H9 (cell line): Measurements from ENCODE around the gene ZSCAN30. TPM values are rescaled to one million over a fixed set of nuclear protein-coding genes. Genes with fewer than 3 reads are reported as not detected.

Experiments used
- DNase-seq: peaks from one replicate; pipeline ENCODE4 v3.0.0-alpha.2; 2017
- H2AFZ ChIP-seq: one replicate; pipeline ENCODE4 v1.6.1; 2013; ENCODE audit warnings: mild to moderate bottlenecking, low read length, control low read depth, moderate library complexity
- H2AK5ac ChIP-seq: 2 replicates; pipeline ENCODE4 v1.6.1; 2013; ENCODE audit warnings: low read length, control low read depth, mixed read lengths; ENCODE audit not compliant: insufficient read length
- H2BK120ac ChIP-seq: one replicate; pipeline ENCODE4 v1.6.1; 2013; ENCODE audit warnings: low read depth, mild to moderate bottlenecking, low read length, control low read depth, inconsistent platforms; ENCODE audit not compliant: poor library complexity, severe bottlenecking
- H2BK12ac ChIP-seq: 2 replicates; pipeline ENCODE4 v1.6.1; 2013; ENCODE audit warnings: low read length, control low read depth, mixed read lengths, low read depth; ENCODE audit not compliant: insufficient read length
- H2BK15ac ChIP-seq: 2 replicates; pipeline ENCODE4 v1.6.1; 2013; ENCODE audit warnings: low read depth, low read length, control low read depth
- H2BK20ac ChIP-seq: one replicate; pipeline ENCODE4 v1.6.1; 2013; ENCODE audit warnings: low read depth, mild to moderate bottlenecking, low read length, control low read depth, inconsistent platforms; ENCODE audit not compliant: poor library complexity, severe bottlenecking
- H2BK5ac ChIP-seq: 2 replicates; pipeline ENCODE4 v1.6.1; 2013; ENCODE audit warnings: low read length, control low read depth, mixed read lengths; ENCODE audit not compliant: insufficient read length
- H3K14ac ChIP-seq: 2 replicates; pipeline ENCODE4 v1.6.1; 2013; ENCODE audit warnings: low read length, control low read depth; ENCODE audit not compliant: insufficient read depth
- H3K18ac ChIP-seq: 2 replicates; pipeline ENCODE4 v1.6.1; 2013; ENCODE audit warnings: low read depth, mild to moderate bottlenecking, mixed read lengths, low read length, control low read depth; ENCODE audit not compliant: insufficient read length
- H3K23ac ChIP-seq: 2 replicates; pipeline ENCODE4 v1.6.1; 2013; ENCODE audit warnings: low read length, control low read depth, mixed read lengths, low read depth; ENCODE audit not compliant: insufficient read length
- H3K23me2 ChIP-seq: 2 replicates; pipeline ENCODE4 v1.6.1; 2013; ENCODE audit warnings: low read depth, mild to moderate bottlenecking, mixed read lengths, low read length, control low read depth; ENCODE audit not compliant: insufficient read length, poor library complexity, severe bottlenecking
- H3K27ac ChIP-seq: 2 replicates; pipeline ENCODE4 v1.5.1; 2013; ENCODE audit warnings: low read length, control low read depth, mixed read lengths, low read depth; ENCODE audit not compliant: insufficient read length
- H3K27me3 ChIP-seq: 2 replicates; pipeline ENCODE4 v1.6.1; 2013; ENCODE audit warnings: low read length, control low read depth, inconsistent platforms; ENCODE audit not compliant: insufficient read depth
- H3K4ac ChIP-seq: 2 replicates; pipeline ENCODE4 v1.6.1; 2013; ENCODE audit warnings: low read depth, mild to moderate bottlenecking, control low read depth, inconsistent platforms, low read length, moderate library complexity
- H3K4me1 ChIP-seq: 2 replicates; pipeline ENCODE4 v1.6.1; 2013; ENCODE audit warnings: low read length, control low read depth, inconsistent platforms; ENCODE audit not compliant: insufficient read depth
- H3K4me2 ChIP-seq: 2 replicates; pipeline ENCODE4 v1.6.1; 2013; ENCODE audit warnings: low read length, control low read depth, mixed read lengths; ENCODE audit not compliant: insufficient read length, insufficient read depth
- H3K56ac ChIP-seq: 2 replicates; pipeline ENCODE4 v1.6.1; 2013; ENCODE audit warnings: low read depth, mild to moderate bottlenecking, mixed read lengths, low read length, control low read depth; ENCODE audit not compliant: insufficient read length
- H3K79me1 ChIP-seq: 2 replicates; pipeline ENCODE4 v1.6.1; 2013; ENCODE audit warnings: low read depth, mild to moderate bottlenecking, moderate library complexity, low read length, control low read depth, inconsistent platforms; ENCODE audit not compliant: insufficient read depth, poor library complexity, severe bottlenecking
- H3K79me2 ChIP-seq: 2 replicates; pipeline ENCODE4 v1.6.1; 2013; ENCODE audit warnings: low read length, control low read depth, inconsistent platforms; ENCODE audit not compliant: insufficient read depth
- H3K9ac ChIP-seq: 2 replicates; pipeline ENCODE4 v1.6.1; 2013; ENCODE audit warnings: low read length, control low read depth, mixed read lengths; ENCODE audit not compliant: insufficient read length; ENCODE audit errors: extremely low read depth
- H3K9me3 ChIP-seq: one replicate; pipeline ENCODE4 v1.6.1; 2013; ENCODE audit warnings: low read depth, low read length, inconsistent platforms; ENCODE audit not compliant: control insufficient read depth
- H3T11ph ChIP-seq: one replicate; pipeline ENCODE4 v1.6.1; 2013; ENCODE audit warnings: mild to moderate bottlenecking, low read length, control low read depth, inconsistent platforms
- H4K20me1 ChIP-seq: one replicate; pipeline ENCODE4 v1.6.1; 2013; ENCODE audit not compliant: control insufficient read depth, insufficient read length, insufficient read depth
- H4K5ac ChIP-seq: 2 replicates; pipeline ENCODE4 v1.6.1; 2013; ENCODE audit warnings: low read depth, mild to moderate bottlenecking, mixed read lengths, low read length, control low read depth; ENCODE audit not compliant: insufficient read length
- H4K8ac ChIP-seq: replicated peaks from 2 replicates; pipeline ENCODE4 v1.6.1; 2013; ENCODE audit warnings: low read length, control low read depth, mixed read lengths, low read depth; ENCODE audit not compliant: insufficient read length
- H4K91ac ChIP-seq: 2 replicates; pipeline ENCODE4 v1.6.1; 2013; ENCODE audit warnings: low read depth, mild to moderate bottlenecking, moderate library complexity, mixed read lengths, low read length, control low read depth; ENCODE audit not compliant: insufficient read length
- H3K27ac Mint-ChIP-seq, 3 experiments: 2 replicates in 2 of 3; 3 replicates in 1 of 3; pipeline ENCODE4 v1.8.0; 2020 to 2021; ENCODE audit warnings: mixed read lengths in 3 of 3, mild to moderate bottlenecking in 1 of 3, moderate library complexity in 1 of 3
- H3K27me3 Mint-ChIP-seq: 2 replicates; pipeline ENCODE4 v1.8.0; 2021; ENCODE audit warnings: low read depth, mild to moderate bottlenecking, moderate library complexity, mixed read lengths
- H3K36me3 Mint-ChIP-seq, 3 experiments: 2 replicates in 2 of 3; 3 replicates in 1 of 3; pipeline ENCODE4 v1.8.0; 2020 to 2021; ENCODE audit warnings: low read depth in 3 of 3, mixed read lengths in 3 of 3; ENCODE audit not compliant: insufficient read depth in 1 of 3
- H3K4me1 Mint-ChIP-seq, 2 experiments: 2 replicates each; pipeline ENCODE4 v1.8.0; 2020; ENCODE audit warnings: mixed read lengths in 2 of 2
- H3K4me3 Mint-ChIP-seq, 2 experiments: 2 replicates in 1 of 2; 3 replicates in 1 of 2; pipeline ENCODE4 v1.8.0; 2020 to 2021; ENCODE audit warnings: mild to moderate bottlenecking in 2 of 2, mixed read lengths in 2 of 2, moderate library complexity in 1 of 2
- H3K9me3 Mint-ChIP-seq, 2 experiments: 2 replicates in 1 of 2; 3 replicates in 1 of 2; pipeline ENCODE4 v1.8.0; 2020; ENCODE audit warnings: mild to moderate bottlenecking in 2 of 2, mixed read lengths in 2 of 2, moderate library complexity in 1 of 2
- CTCF ChIP-seq: fragments of 200-600 bp; sonication (generic); conservative IDR thresholded peaks from 3 replicates; pipeline ENCODE4 v1.8.0; 2021; ENCODE audit warnings: antibody characterized with exemption, mild to moderate bottlenecking
- WGBS: extraction: QIAGEN DNeasy Blood & Tissue Kit; methylation state at CpG from one replicate; pipeline ENCODE4 v1.1.7; 2013; ENCODE audit warnings: missing lambda C conversion rate, low lambda C conversion rate, mixed read lengths; ENCODE audit not compliant: insufficient read length; ENCODE audit errors: extremely low coverage; 5-methylcytosine and 5-hydroxymethylcytosine counted together
- total RNA-seq: library from RNA; stranded (reverse); gene quantifications from 2 replicates; pipeline ENCODE4 v1.2.1, GENCODE V29; 2021

The ZSCAN30 gene
- total RNA-seq, 1 experiment from 2014 or later = 11.6 TPM

- H2AK5ac ChIP-seq = no peak overlapping the region
- no peak overlapping the region for H2BK15ac ChIP-seq
- H4K5ac ChIP-seq = no peak overlapping the region
- no peak for TF ChIP-seq CTCF
- H3K14ac ChIP-seq = no peak overlapping the region
- no peak overlapping the region for H3K23ac ChIP-seq
- Mint-ChIP-seq H3K4me1 (peaks cover 7% of the 10 kb centered on the region in 2 experiments), H3K27ac (no peak overlapping the region), H3K9me3 (peaks cover 25 to 33% of the 10 kb centered on the region in 2 experiments), H3K36me3 (peaks cover 21 to 37% (median 25%) of the 10 kb centered on the region in 3 experiments), H3K4me3 (no peak overlapping the region), H3K27me3 (no peaks in the 10 kb centered on the region; the same call in 1 of the 2 replicates)
- no peaks in the 10 kb centered on the region for H4K20me1 ChIP-seq
- H2BK5ac ChIP-seq = no peak overlapping the region
- no peak overlapping the region for H2BK12ac ChIP-seq
- no peak overlapping the region for H3K4me2 ChIP-seq
- no CpG with 5 or more reads among the region's 2 CpGs for WGBS
- no peak for DNase-seq
- no peak overlapping the region for H2BK120ac ChIP-seq
- H3K4me1 ChIP-seq = peaks cover 2% of the 10 kb centered on the region; the same call in 1 of the 2 replicates
- no peak overlapping the region for H3T11ph ChIP-seq
- H2AFZ ChIP-seq = no peak overlapping the region
- H3K18ac ChIP-seq = no peak overlapping the region
- H3K9me3 ChIP-seq = no peaks in the 10 kb centered on the region
- no peak overlapping the region for H3K56ac ChIP-seq
- no peak overlapping the region for H3K9ac ChIP-seq
- H3K4ac ChIP-seq = no peak overlapping the region
- H3K23me2 ChIP-seq = peaks cover 2% of the 10 kb centered on the region
- no peak overlapping the region for H3K27ac ChIP-seq
- no peaks in the 10 kb centered on the region for H3K79me1 ChIP-seq
- no peaks in the 10 kb centered on the region for H3K27me3 ChIP-seq
- H4K8ac ChIP-seq = no peak overlapping the region
- no peak overlapping the region for H2BK20ac ChIP-seq
- H3K79me2 ChIP-seq = no peaks in the 10 kb centered on the region
- H4K91ac ChIP-seq = no peak overlapping the region
Measured at GRCh38 chr18:35268821-35269220, 21.2 kb downstream of the ZSCAN30 start.
